ENCODE results near the gene ACOT7. TPM values are rescaled to one million over a fixed set of nuclear protein-coding genes. Genes with fewer than 3 reads are reported as not detected.
A peak's percentile ranks its signal among the peaks of the same experiment; 100 is the strongest.

The ACOT7 gene
- total RNA-seq, 2 donors from 2014 or later, result 17.6 to 26.5 TPM

GRCh38 chr1:6262555-6263420 lies 130.8 kb downstream of the ACOT7 start:
- DNase-seq (ENCODE audit: low spot score), result no peak
- intact Hi-C loops (cut with DNase I), result no loop called here

- intact Hi-C loops (cut with DNase I), result no loop called here
- no peak for DNase-seq (ENCODE audit: low spot score)
These were observed 132.0 kb downstream of the ACOT7 start for GRCh38 chr1:6261615-6261995.

- intact Hi-C loops (cut with DNase I), result no loop called here
- DNase-seq (ENCODE audit: low spot score), result no peak
These were observed 132.5 kb downstream of the ACOT7 start, which contains the start of gene GPR153 for GRCh38 chr1:6260961-6261614. TSS of gene GPR153 (minus strand) at chr1:6261098. CDS start at chr1:6254905, 6,193 bp downstream.

- intact Hi-C loops (cut with DNase I), result no loop called here
- no peak for DNase-seq (ENCODE audit: low spot score)
These were observed 133.1 kb downstream of the ACOT7 start for GRCh38 chr1:6260433-6260934.

GRCh38 chr1:6259491-6260362 lies 133.8 kb downstream of the ACOT7 start:
- intact Hi-C loops (cut with DNase I), result no loop called here
- peak; percentile 94 for DNase-seq (ENCODE audit: low spot score)

- no peak for DNase-seq (ENCODE audit: low spot score)
- intact Hi-C loops (cut with DNase I), result no loop called here
These were observed 134.9 kb downstream of the ACOT7 start for GRCh38 chr1:6258675-6259074.

- intact Hi-C loops (cut with DNase I), result no loop called here
- no peak for DNase-seq (ENCODE audit: low spot score)
These were observed 136.0 kb downstream of the ACOT7 start for GRCh38 chr1:6257541-6258069.

GRCh38 chr1:6256645-6257044 lies 136.9 kb downstream of the ACOT7 start:
- DNase-seq (ENCODE audit: low spot score), result no peak
- intact Hi-C loops (cut with DNase I), result no loop called here

- no peak for DNase-seq (ENCODE audit: low spot score)
- intact Hi-C loops (cut with DNase I), result no loop called here
These were observed 138.9 kb downstream of the ACOT7 start for GRCh38 chr1:6254691-6255090.

GRCh38 chr1:6253380-6253779 lies 140.2 kb downstream of the ACOT7 start:
- no peak for DNase-seq (ENCODE audit: low spot score)
- intact Hi-C loops (cut with DNase I), result no loop called here

- no peak for DNase-seq (ENCODE audit: low spot score)
- intact Hi-C loops (cut with DNase I), result no loop called here
These were observed 141.2 kb downstream of the ACOT7 start for GRCh38 chr1:6252374-6252710.

GRCh38 chr1:6251681-6252373 lies 141.7 kb downstream of the ACOT7 start:
- DNase-seq (ENCODE audit: low spot score), result no peak
- intact Hi-C loops (cut with DNase I), result no loop called here

- DNase-seq (ENCODE audit: low spot score), result no peak
- intact Hi-C loops (cut with DNase I), result no loop called here
These were observed 142.3 kb downstream of the ACOT7 start for GRCh38 chr1:6251233-6251632.

GRCh38 chr1:6249739-6250689 lies 143.6 kb downstream of the ACOT7 start:
- DNase-seq (ENCODE audit: low spot score), result no peak
- intact Hi-C loops (cut with DNase I), result loop anchor here in 1 of 2 donors (5.0 to 10.0 kb wide), 2 partner anchors 157 to 195 kb away; no protein-coding TSS in a partner anchor

GRCh38 chr1:6248932-6249738 lies 144.4 kb downstream of the ACOT7 start:
- no peak for DNase-seq (ENCODE audit: low spot score)
- intact Hi-C loops (cut with DNase I), result loop anchor here in 1 of 2 donors (5.0 to 10.0 kb wide), 2 partner anchors 158 to 194 kb away; no protein-coding TSS in a partner anchor

GRCh38 chr1:6248161-6248776 lies 145.3 kb downstream of the ACOT7 start:
- DNase-seq (ENCODE audit: low spot score), result no peak
- intact Hi-C loops (cut with DNase I), result loop anchor here in 1 of 2 donors (5.0 to 10.0 kb wide), 2 partner anchors 159 to 193 kb away; no protein-coding TSS in a partner anchor
